Thyroid gland (tissue), 4 donors: ENCODE measurements around the gene OR5AU1. TPM values are rescaled to one million over a fixed set of nuclear protein-coding genes. Genes with fewer than 3 reads are reported as not detected.
A peak's percentile ranks its signal among the peaks of the same experiment; 100 is the strongest.

ENCODE experiments used
- DNase-seq, 2 donors: peaks; one replicate each; pipeline ENCODE4 v3.0.0-alpha.2; 2019
- H3K27ac ChIP-seq, 3 donors: fragments of 200-600 bp; sonication (generic); 1 replicate in 2 of 3; 2 replicates in 1 of 3; pipeline ENCODE4 v1.5.1; 2016 to 2019; ENCODE audit warnings: mild to moderate bottlenecking in 1 of 3, moderate library complexity in 1 of 3
- H3K27me3 ChIP-seq: fragments of 200-600 bp; sonication (generic); one replicate; pipeline ENCODE4 v1.5.1; 2019
- H3K36me3 ChIP-seq, 2 donors: fragments of 200-600 bp; sonication (generic); one replicate each; pipeline ENCODE4 v1.5.1; 2016 to 2019
- H3K4me1 ChIP-seq, 2 donors: fragments of 200-600 bp; sonication (generic); one replicate each; pipeline ENCODE4 v1.5.1; 2017 to 2019
- H3K4me3 ChIP-seq, 3 donors: fragments of 200-600 bp; sonication (generic); replicated peaks in 1 of 3; 1 replicate in 2 of 3; 2 replicates in 1 of 3; pipeline ENCODE4 v1.5.1; 2016; ENCODE audit warnings: mild to moderate bottlenecking in 1 of 3
- H3K9me3 ChIP-seq: fragments of 200-600 bp; sonication (generic); one replicate; pipeline ENCODE4 v1.5.1; 2017
- CTCF ChIP-seq, 6 experiments: fragments of 200-600 bp in 3 of 6; fragments of 450-650 bp in 3 of 6; sonication (generic) in 3 of 6; IDR thresholded peaks; one replicate each; pipeline ENCODE4 v1.5.1; 2016 to 2019; ENCODE audit warnings: antibody characterized with exemption in 6 of 6, mild to moderate bottlenecking in 2 of 6, inconsistent platforms in 1 of 6, moderate library complexity in 1 of 6
- POLR2A ChIP-seq, 2 donors: fragments of 450-650 bp; IDR thresholded peaks; one replicate each; pipeline ENCODE4 v1.6.1; 2017; ENCODE audit warnings: antibody characterized with exemption in 2 of 2, mild to moderate bottlenecking in 2 of 2, moderate library complexity in 1 of 2
- WGBS, 2 donors: methylation state at CpG; one replicate each; pipeline ENCODE4 v1.1.5; 2017; 5-methylcytosine and 5-hydroxymethylcytosine counted together
- intact Hi-C: fragments of 100-400 bp; cut with DNase I; formaldehyde crosslinking; loops from one replicate; pipeline ENCODE4 v1.15.1; 2023
- total RNA-seq, 4 donors: library from RNA; depleted of rRNA; stranded (reverse); fragments of >200 nt; gene quantifications; one replicate each; pipeline ENCODE4 v1.2.3, GENCODE V29; 2016

Gene OR5AU1
- total RNA-seq = not detected

DNA sequence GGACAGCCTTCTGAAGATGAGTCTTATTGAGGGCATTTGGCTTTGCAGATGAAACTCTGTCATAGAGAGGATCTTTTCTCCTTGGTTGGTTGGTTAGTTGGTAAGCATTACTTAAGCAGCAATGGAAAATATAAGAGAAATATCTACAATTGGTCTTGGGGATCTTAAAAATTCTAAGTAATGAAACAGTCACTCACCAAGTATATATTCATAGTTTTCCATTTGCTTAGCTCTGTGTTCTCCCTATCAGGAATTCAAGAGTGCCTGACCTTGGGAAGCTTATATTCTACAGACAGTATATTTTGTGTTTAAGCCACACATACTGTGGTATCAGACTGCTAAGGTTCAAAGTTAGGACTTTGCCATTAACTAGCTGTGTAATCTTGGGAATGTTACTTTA lies at the start of gene OR5AU1:
TSS of gene OR5AU1 (minus strand) at position 101 of the 400 bp plus-strand sequence. CDS start 191 bp downstream, outside the sequence.
- no peaks in the 10 kb centered on the region for H3K4me1 ChIP-seq
- DNase-seq = no peak
- no peak within 1 kb of the TSS for H3K27ac ChIP-seq
- intact Hi-C loops = no loop called here
- no peaks in the 10 kb centered on the region for H3K36me3 ChIP-seq
- H3K27me3 ChIP-seq = no peaks in the 10 kb centered on the region
- no peaks in the 10 kb centered on the region for H3K9me3 ChIP-seq
- H3K4me3 ChIP-seq = no peak within 1 kb of the TSS
- TF ChIP-seq CTCF (IDR thresholded peaks at IDR 0.05) (no peak), POLR2A (IDR thresholded peaks at IDR 0.05) (no peak)

DNA sequence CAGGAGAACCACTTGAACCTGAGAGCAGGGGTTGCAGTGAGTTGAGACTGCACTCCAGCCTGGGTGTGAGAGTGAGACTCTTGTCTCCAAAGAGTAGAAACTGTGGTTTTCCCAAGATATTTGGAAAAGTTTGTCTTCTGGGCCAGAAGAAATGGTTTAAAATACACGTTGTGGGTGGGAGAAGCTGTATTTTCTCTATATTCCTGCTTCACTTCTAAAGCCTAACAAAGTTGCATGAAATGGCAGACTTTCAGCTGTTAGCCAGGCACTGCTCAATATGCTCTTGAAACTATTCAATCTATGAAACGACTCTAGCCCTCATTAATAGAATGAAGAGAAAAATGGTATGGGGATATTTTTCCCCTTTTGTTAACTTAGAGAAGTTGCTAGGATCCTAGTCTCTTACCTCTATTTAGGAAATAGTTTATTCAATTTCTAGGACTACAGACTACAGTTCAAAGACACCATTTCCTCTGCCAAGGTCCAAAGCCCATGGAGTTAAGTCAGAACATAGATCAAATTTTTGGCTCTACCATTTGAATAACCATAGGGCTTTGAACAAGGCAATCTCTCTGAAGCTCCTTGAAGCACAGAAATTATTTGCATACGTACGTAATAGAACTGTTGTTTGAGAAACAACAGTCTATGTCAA lies 49.3 kb upstream of the OR5AU1 start:
- no peak for TF ChIP-seq POLR2A (IDR thresholded peaks at IDR 0.05)
- TF ChIP-seq CTCF (IDR thresholded peaks at IDR 0.05) = no peak
- no peak for DNase-seq
- no peak overlapping the region for H3K4me3 ChIP-seq
- 67 to 74% methylated on average over 4 of the region's 4 CpGs for WGBS, 2 donors
- H3K36me3 ChIP-seq = peaks cover 25 to 30% of the 10 kb centered on the region in 2 donors
- intact Hi-C loops = no loop called here
- H3K4me1 ChIP-seq = peaks cover 18 to 19% of the 10 kb centered on the region in 2 donors
- no peaks in the 10 kb centered on the region for H3K9me3 ChIP-seq
- no peaks in the 10 kb centered on the region for H3K27me3 ChIP-seq
- H3K27ac ChIP-seq = no peak overlapping the region

DNA sequence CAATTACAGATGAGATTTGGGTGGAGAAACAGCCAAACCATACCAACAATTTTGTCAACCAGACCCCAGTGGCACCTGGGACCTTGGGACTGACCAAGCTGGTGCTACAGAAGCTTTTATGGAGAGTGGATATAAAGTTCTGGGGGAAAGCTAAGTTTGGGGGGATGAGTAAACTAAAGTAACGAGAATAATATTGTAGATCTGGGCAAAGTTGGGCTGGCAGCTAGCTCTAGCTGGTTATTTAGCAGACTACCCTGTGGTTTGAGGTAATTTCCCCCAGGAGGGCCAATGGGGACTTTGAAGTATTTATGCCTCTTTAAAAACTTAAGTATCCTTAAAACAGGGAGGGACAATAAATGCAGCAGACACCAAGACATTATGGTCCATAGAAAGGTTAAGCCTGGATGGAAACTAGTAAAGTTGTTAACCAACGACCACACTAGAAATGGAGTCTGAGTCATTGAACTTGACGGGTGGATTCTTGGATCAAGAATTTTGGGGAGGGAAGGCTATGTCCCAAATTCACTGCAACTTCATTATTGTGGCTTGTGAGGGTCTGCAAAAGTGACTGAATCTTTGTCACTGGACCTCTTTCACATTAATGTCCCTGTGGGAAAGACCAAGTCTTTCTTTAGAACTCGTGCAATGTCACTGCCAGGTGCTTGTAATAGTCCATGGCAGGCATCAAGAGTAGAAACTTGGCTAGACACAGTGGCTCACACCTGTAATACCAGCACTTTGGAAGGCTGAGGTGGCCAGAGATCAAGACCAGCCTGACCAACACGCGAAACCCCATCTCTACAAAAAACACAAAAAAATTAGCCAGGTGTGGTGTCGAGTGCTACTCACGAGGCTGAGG lies 48.5 kb upstream of the OR5AU1 start:
- Histone ChIP-seq H3K36me3 (peaks cover 17 to 22% of the 10 kb centered on the region in 2 donors), H3K4me1 (peaks cover 18 to 19% of the 10 kb centered on the region in 2 donors), H3K9me3 (no peaks in the 10 kb centered on the region), H3K4me3 (no peak overlapping the region), H3K27me3 (no peaks in the 10 kb centered on the region), H3K27ac (no peak overlapping the region)
- DNase-seq = peak; percentile 75 to 78
- intact Hi-C loops = no loop called here
- WGBS, 2 donors = 43 to 70% methylated on average over 8 of the region's 8 CpGs
- TF ChIP-seq POLR2A (IDR thresholded peaks at IDR 0.05) = no peak
- TF ChIP-seq CTCF (IDR thresholded peaks at IDR 0.05) = no peak

DNA sequence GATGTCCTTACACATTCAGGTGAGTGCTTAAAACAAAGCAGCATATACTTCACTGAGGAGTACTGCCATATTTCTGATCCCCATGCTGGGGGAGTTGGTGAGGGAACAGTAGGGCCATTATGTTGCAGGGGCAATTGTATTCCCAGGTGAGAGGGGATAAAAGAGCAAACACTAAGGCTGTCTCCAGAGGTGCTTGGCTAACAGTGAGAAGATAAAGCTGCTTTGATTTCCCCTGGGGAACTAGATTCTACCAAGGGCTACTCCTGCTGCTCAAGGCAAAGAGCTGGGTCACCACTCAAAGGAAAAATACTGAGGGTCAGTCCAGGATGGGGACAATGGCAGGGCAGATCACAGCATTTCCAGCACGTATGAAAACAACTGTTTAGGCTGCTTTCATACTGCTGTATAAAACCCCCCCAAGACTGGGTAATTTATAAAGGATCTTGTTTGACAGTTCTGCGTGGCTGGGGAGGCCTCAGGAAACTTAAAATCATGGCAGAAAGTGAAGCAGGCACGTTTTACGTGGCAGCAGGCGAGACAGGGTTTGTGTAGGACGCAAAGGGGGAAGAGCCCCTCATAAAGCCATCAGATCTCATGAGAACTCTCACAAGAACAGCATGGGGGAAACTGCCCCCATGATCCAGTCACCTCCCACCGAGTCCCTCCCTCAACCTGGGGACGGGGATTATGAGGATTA lies 47.8 kb upstream of the OR5AU1 start:
- Histone ChIP-seq H3K27ac (no peak overlapping the region), H3K4me1 (peaks cover 18 to 19% of the 10 kb centered on the region in 2 donors), H3K36me3 (peaks cover 10 to 17% of the 10 kb centered on the region in 2 donors), H3K4me3 (no peak overlapping the region), H3K9me3 (no peaks in the 10 kb centered on the region), H3K27me3 (no peaks in the 10 kb centered on the region)
- 75 to 82% methylated on average over 8 of the region's 8 CpGs for WGBS, 2 donors
- no peak for TF ChIP-seq CTCF (IDR thresholded peaks at IDR 0.05)
- TF ChIP-seq POLR2A (IDR thresholded peaks at IDR 0.05) = no peak
- intact Hi-C loops = no loop called here
- no peak for DNase-seq
